T follicular helper cell (primary cell): ENCODE measurements around the gene NOPCHAP1.

ENCODE experiments used
- DNase-seq: peaks from one replicate; pipeline ENCODE4 v3.0.0-alpha.2; 2020; ENCODE audit warnings: low read depth

The NOPCHAP1 gene

DNA sequence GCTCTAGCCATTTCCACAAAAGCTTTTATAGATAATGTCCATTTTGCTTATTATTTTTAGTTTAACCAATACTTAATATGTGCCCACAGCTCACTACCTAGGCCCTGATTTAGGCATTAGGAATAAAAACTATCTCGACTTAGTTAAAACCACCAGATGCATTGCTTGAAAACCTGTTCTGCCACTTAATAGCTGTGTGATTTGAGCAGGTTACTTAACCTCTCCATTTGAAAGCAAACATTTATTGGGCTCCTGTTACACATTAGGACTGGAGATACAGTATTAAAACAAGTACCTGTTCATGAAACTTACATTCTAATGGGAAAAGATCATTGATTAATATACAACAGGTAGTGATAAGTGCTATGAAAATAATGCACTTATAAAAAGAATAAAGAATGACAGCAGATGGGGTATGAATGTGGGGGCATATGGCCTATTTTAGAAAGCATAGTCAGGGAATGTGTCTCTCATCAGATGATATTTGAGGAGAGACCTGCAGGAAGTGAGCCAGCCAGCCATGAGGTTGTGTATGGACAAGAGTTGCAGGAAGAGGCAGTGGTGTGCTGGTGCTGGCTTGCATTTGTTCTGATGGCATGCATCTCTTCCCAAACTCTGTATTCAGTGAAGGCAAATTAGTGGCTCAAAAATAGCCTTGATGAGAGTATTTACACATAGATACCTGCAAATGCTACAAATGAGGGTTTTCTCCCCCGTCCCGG, 34.3 kb downstream of the NOPCHAP1 start:
- DNase-seq: no peak

DNA sequence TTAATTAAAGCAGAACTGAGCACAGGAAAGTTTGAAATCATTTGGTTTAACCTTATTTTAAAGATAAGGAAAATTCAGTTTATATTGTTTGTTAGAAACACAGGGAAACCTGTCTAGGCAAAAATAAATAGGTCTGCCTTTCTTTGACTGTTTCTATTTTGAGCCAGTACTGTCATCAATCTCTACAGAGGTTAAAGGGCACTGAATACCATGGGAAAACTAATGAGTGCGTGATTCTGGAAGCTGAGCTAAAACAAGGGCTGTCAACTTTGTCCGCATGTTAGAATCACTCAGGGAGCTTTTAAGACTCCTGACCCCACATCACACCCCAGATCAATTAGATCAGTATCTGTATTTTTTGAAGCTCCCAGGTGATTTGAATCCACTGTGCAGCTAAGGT, 38.8 kb downstream of the NOPCHAP1 start:
- DNase-seq: no peak

DNA sequence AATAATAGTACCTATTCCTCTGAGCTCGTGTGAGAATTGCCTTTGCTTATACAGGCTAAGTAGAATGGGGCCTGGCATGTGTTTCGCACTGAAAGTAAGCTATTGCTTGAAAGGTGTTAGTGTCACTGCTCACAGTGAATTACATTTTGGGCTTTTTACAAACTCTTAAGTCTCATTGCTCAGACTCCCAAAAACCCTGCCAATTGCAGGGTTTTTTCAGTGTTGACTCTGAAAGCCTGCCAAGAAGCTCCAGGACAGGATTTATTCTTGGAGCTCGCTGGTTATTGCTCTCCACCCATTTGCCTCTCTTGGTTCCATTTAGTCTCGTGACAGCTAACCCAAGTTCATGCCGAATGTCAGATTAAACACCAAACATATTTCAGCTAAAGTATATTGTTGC, 39.8 kb downstream of the NOPCHAP1 start:
- DNase-seq: no peak

DNA sequence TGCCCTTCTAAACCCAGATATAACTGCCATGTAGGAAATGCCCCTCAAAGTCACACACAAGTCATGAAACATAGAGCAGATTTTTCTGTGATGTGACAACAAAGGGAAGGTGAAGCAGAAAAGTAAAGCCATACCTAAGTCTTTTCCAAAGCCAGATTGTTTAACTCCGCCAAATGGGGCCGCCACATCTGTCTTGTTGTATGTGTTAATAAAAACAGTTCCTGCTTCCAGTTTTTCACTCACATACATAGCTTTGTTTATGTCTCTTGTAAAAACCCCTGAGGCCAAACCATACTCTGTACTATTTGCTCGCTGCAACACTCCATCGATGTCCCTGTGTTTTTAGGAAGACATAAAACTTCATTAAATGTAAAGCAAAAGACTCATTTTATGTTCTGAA, 40.3 kb downstream of the NOPCHAP1 start:
- DNase-seq: no peak

DNA sequence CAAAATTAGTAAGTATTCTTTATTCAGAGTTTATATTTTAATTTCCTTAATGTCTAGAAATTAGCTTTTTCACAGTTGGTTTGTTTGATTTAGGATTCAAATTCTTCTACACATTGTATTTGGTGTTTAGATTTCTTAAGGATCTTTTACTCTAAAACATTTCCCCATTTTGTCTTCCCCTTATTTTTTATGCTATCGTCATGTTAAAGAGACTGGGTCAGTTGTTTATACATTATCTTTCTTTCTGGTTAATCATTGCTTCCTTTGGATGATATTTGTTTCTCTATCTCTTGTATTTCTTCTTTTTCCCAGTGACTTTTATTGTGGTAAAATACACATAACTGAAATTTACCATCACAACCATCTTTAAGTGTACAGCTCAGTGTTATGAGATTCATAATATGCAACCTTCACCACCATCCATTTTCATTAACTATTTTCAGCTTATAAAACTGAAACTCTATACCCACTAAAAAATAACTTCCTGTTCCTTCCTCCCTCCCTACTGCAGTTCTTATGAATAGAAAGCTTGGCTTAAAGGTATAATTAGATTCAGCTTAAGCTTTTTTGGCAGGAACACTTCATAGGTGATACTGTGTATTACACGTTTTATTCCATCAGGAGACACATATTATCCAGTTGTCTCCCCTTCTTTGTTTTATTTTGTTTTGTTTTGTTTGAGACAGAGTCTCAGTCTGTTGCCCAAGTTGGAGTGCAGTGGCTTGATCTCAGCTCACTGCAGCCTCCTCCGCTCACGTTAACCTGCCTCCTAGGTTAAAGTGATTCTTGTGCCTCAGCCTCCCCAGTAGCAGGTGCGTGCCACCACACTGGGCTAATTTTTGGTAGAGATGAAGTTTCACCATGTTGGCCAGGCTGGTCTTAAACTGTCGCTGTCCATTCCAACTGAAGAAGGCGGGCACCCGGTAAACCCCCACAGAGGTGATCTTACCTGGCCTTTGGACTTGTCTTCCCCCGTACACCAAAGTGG, 45.0 kb downstream of the NOPCHAP1 start:
- DNase-seq: no peak

DNA sequence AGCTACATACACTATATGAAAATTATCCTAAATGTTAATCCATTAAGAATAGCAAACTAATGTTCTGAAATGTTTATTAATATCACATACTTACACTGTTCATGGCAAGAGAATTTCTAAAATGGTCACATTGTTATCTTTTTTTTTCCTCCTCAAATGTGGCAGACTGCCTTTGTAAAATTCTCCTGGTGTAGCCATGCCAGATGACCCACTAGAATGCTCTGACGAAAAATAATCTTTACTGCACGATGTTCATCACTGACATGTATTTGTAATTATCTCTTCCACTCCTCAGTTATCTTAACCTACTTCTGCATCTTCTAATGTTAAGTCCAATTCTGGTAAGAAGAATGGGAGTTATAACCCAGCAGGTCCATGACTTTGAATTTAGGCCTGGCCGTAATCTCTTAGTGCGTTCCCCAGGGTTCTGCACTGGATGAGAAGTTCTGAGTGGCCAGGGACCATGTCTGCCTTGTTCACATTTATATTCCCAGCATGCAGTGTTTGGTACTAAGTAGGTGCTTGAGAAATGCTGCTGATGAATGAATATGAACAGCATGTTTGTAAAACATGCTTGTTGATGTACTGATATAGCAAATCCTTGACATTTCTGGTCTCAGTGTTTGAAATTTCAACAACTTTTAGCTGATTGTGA, 46.7 kb downstream of the NOPCHAP1 start:
- DNase-seq: no peak

DNA sequence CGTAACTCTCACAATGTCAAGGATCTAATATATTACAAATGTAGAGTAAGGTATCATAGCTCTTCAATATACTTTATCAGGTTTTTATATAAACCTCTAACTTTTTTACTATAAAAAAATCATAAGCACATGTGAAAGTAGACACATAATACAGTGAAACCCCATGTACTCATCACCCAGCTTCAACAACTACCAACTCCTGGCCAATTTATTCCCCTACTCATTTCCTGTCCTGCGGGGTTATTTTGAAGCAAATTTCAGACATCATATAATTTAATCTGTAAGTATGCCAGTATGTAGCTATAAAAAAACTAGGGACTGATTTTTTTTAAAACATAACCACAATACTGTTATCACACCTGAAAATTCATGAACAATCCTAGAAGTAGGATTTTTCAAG, 47.7 kb downstream of the NOPCHAP1 start:
- no peak for DNase-seq
